Neural cell (in vitro differentiated cells): ENCODE measurements around the gene KIFC1. TPM values are rescaled to one million over a fixed set of nuclear protein-coding genes. Genes with fewer than 3 reads are reported as not detected.

Source experiments
- H2AFZ ChIP-seq: fragments of 200-600, 300-800 bp; sonication (generic), shearing (Covaris generic); 2 replicates; pipeline ENCODE4 v1.6.0; 2014; ENCODE audit warnings: low read depth, mild to moderate bottlenecking, antibody characterized with exemption, low read length, moderate library complexity
- H3F3A ChIP-seq: fragments of 200-600 bp; shearing (Covaris generic); 2 replicates; pipeline ENCODE4 v1.6.1; 2016; ENCODE audit warnings: mild to moderate bottlenecking, moderate library complexity, mixed read lengths, antibody characterized with exemption, low read length; ENCODE audit not compliant: insufficient read depth, poor library complexity, severe bottlenecking
- H3K27ac ChIP-seq: fragments of 200-600, 300-800 bp; sonication (generic), shearing (Covaris generic); 2 replicates; pipeline ENCODE4 v1.5.1; 2014; ENCODE audit warnings: mild to moderate bottlenecking, low read length, moderate library complexity
- H3K27me3 ChIP-seq: fragments of 300-800, 200-600 bp; sonication (generic), shearing (Covaris generic); 2 replicates; pipeline ENCODE4 v1.6.0; 2014; ENCODE audit warnings: mild to moderate bottlenecking, low read depth, low read length, moderate library complexity; ENCODE audit not compliant: insufficient read depth
- H3K36me3 ChIP-seq: fragments of 300-800, 200-600 bp; sonication (generic), shearing (Covaris generic); 2 replicates; pipeline ENCODE4 v1.5.1; 2014; ENCODE audit warnings: mild to moderate bottlenecking, antibody characterized with exemption, low read length, moderate library complexity; ENCODE audit not compliant: insufficient read depth
- H3K4me2 ChIP-seq: fragments of 300-800, 200-600 bp; sonication (generic), shearing (Covaris generic); 2 replicates; pipeline ENCODE4 v1.6.0; 2014; ENCODE audit warnings: mild to moderate bottlenecking, low read length
- H3K4me3 ChIP-seq: fragments of 300-800, 200-600 bp; sonication (generic), shearing (Covaris generic); 2 replicates; pipeline ENCODE4 v1.5.1; 2014; ENCODE audit warnings: mild to moderate bottlenecking, low read length, moderate library complexity
- H3K79me2 ChIP-seq: fragments of 200-600 bp; shearing (Covaris generic); replicated peaks from 2 replicates; pipeline ENCODE4 v1.6.0; 2014; ENCODE audit warnings: mild to moderate bottlenecking, low read length, moderate library complexity; ENCODE audit not compliant: insufficient read depth
- H3K9ac ChIP-seq: fragments of 300-800, 200-600 bp; sonication (generic), shearing (Covaris generic); 2 replicates; pipeline ENCODE4 v1.6.1; 2016; ENCODE audit warnings: mild to moderate bottlenecking, low read length, mixed read lengths
- H3K9me2 ChIP-seq: fragments of 200-600 bp; shearing (Covaris generic); 2 replicates; pipeline ENCODE4 v1.6.1; 2016; ENCODE audit warnings: mild to moderate bottlenecking, low read length, mixed read lengths; ENCODE audit not compliant: insufficient read depth
- H3K9me3 ChIP-seq: fragments of 200-600, 300-800 bp; sonication (generic), shearing (Covaris generic); 2 replicates; pipeline ENCODE4 v1.6.1; 2016; ENCODE audit warnings: mild to moderate bottlenecking, mixed run types, low read length, moderate library complexity, mixed read lengths
- H4K20me1 ChIP-seq: fragments of 200-600 bp; shearing (Covaris generic); 2 replicates; pipeline ENCODE4 v1.6.1; 2016; ENCODE audit warnings: mild to moderate bottlenecking, mixed run types; ENCODE audit not compliant: insufficient read depth
- EP300 ChIP-seq: fragments of 450-650 bp; conservative IDR thresholded peaks from 2 replicates; pipeline ENCODE4 v1.6.1; 2014; ENCODE audit warnings: antibody characterized with exemption, mild to moderate bottlenecking, moderate library complexity; ENCODE audit not compliant: poor library complexity, severe bottlenecking
- EZH2 ChIP-seq: fragments of 200-600, 300-800 bp; shearing (Covaris generic), sonication (generic); IDR thresholded peaks from 2 replicates; pipeline ENCODE4 v1.6.1; 2014; ENCODE audit warnings: antibody characterized with exemption, low read length, borderline replicate concordance, mild to moderate bottlenecking; ENCODE audit not compliant: insufficient read depth, poor library complexity, severe bottlenecking
- MXI1 ChIP-seq: fragments of 450-650 bp; conservative IDR thresholded peaks from 2 replicates; pipeline ENCODE4 v1.6.1; 2014; ENCODE audit warnings: antibody characterized with exemption, mild to moderate bottlenecking; ENCODE audit not compliant: poor library complexity, severe bottlenecking
- POLR2AphosphoS5 ChIP-seq: IDR thresholded peaks from 2 replicates; pipeline ENCODE4 v1.6.1; 2012
- RAD21 ChIP-seq: fragments of 450-650 bp; conservative IDR thresholded peaks from 2 replicates; pipeline ENCODE4 v1.6.1; 2014; ENCODE audit warnings: antibody characterized with exemption, mild to moderate bottlenecking, moderate library complexity
- SMC3 ChIP-seq: fragments of 450-650 bp; conservative IDR thresholded peaks from 2 replicates; pipeline ENCODE4 v1.6.1; 2014; ENCODE audit warnings: antibody characterized with exemption, mild to moderate bottlenecking, moderate library complexity; ENCODE audit not compliant: poor library complexity
- TAF1 ChIP-seq: IDR thresholded peaks from 2 replicates; pipeline ENCODE4 v1.6.1; 2012; ENCODE audit warnings: low read depth
- polyA plus RNA-seq: library from polyadenylated mRNA; depleted of rRNA; stranded (reverse); fragments of >200 nt; gene quantifications from 2 replicates; pipeline ENCODE4 v1.2.3, GENCODE V29; 2014
- TF ChIP-seq, protein P1 (sequence below): IDR thresholded peaks from 2 replicates; pipeline ENCODE4 v1.6.1; 2012; ENCODE audit warnings: borderline replicate concordance
- TF ChIP-seq, protein P2 (sequence below): fragments of 450-650 bp; IDR thresholded peaks from 2 replicates; pipeline ENCODE4 v1.5.1; 2014; ENCODE audit warnings: antibody characterized with exemption, mild to moderate bottlenecking, moderate library complexity; ENCODE audit not compliant: poor library complexity, severe bottlenecking

The KIFC1 gene
- polyA plus RNA-seq, 1 donor from 2014 or later = 0.52 TPM

DNA sequence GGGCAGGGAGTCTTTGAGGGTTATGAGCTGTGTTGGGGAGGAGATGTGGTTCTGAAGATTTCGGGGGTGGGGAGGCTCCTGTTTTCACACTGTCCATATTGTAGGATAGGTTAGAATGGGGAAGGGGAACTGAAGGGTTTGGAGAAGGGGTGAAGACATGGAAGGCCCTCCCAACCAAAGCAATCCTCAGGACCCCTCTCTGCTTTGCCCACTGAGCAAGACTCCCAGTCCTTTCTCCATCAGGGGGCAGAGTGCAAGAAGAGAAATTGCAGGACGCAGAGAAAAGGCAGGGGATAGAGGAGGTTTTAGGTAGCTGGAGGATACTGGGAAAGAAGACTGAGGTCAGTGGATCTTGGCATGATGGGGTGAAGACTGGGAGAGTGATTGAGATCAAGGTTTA lies 32.2 kb downstream of the KIFC1 start:
- Histone ChIP-seq H3F3A (peaks cover 8% of the 10 kb centered on the region), H3K36me3 (no peaks in the 10 kb centered on the region), H3K27me3 (no peaks in the 10 kb centered on the region), H3K9me3 (no peaks in the 10 kb centered on the region), H3K4me2 (no peak overlapping the region), H3K27ac (no peak overlapping the region), H3K4me3 (no peak overlapping the region), H4K20me1 (no peaks in the 10 kb centered on the region), H2AFZ (no peak overlapping the region), H3K9ac (no peak overlapping the region), H3K79me2 (peaks cover 39% of the 10 kb centered on the region), H3K9me2 (no peaks in the 10 kb centered on the region)
- TF ChIP-seq EZH2 = no peak
- no peak for TF ChIP-seq RAD21
- TF ChIP-seq TAF1 = no peak
- no peak for TF ChIP-seq EP300
- TF ChIP-seq, protein P1, sequence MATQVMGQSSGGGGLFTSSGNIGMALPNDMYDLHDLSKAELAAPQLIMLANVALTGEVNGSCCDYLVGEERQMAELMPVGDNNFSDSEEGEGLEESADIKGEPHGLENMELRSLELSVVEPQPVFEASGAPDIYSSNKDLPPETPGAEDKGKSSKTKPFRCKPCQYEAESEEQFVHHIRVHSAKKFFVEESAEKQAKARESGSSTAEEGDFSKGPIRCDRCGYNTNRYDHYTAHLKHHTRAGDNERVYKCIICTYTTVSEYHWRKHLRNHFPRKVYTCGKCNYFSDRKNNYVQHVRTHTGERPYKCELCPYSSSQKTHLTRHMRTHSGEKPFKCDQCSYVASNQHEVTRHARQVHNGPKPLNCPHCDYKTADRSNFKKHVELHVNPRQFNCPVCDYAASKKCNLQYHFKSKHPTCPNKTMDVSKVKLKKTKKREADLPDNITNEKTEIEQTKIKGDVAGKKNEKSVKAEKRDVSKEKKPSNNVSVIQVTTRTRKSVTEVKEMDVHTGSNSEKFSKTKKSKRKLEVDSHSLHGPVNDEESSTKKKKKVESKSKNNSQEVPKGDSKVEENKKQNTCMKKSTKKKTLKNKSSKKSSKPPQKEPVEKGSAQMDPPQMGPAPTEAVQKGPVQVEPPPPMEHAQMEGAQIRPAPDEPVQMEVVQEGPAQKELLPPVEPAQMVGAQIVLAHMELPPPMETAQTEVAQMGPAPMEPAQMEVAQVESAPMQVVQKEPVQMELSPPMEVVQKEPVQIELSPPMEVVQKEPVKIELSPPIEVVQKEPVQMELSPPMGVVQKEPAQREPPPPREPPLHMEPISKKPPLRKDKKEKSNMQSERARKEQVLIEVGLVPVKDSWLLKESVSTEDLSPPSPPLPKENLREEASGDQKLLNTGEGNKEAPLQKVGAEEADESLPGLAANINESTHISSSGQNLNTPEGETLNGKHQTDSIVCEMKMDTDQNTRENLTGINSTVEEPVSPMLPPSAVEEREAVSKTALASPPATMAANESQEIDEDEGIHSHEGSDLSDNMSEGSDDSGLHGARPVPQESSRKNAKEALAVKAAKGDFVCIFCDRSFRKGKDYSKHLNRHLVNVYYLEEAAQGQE = no peak
- TF ChIP-seq, protein P2, sequence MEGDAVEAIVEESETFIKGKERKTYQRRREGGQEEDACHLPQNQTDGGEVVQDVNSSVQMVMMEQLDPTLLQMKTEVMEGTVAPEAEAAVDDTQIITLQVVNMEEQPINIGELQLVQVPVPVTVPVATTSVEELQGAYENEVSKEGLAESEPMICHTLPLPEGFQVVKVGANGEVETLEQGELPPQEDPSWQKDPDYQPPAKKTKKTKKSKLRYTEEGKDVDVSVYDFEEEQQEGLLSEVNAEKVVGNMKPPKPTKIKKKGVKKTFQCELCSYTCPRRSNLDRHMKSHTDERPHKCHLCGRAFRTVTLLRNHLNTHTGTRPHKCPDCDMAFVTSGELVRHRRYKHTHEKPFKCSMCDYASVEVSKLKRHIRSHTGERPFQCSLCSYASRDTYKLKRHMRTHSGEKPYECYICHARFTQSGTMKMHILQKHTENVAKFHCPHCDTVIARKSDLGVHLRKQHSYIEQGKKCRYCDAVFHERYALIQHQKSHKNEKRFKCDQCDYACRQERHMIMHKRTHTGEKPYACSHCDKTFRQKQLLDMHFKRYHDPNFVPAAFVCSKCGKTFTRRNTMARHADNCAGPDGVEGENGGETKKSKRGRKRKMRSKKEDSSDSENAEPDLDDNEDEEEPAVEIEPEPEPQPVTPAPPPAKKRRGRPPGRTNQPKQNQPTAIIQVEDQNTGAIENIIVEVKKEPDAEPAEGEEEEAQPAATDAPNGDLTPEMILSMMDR = no peak
- TF ChIP-seq POLR2AphosphoS5 = no peak
- TF ChIP-seq SMC3 = no peak
- no peak for TF ChIP-seq MXI1

DNA sequence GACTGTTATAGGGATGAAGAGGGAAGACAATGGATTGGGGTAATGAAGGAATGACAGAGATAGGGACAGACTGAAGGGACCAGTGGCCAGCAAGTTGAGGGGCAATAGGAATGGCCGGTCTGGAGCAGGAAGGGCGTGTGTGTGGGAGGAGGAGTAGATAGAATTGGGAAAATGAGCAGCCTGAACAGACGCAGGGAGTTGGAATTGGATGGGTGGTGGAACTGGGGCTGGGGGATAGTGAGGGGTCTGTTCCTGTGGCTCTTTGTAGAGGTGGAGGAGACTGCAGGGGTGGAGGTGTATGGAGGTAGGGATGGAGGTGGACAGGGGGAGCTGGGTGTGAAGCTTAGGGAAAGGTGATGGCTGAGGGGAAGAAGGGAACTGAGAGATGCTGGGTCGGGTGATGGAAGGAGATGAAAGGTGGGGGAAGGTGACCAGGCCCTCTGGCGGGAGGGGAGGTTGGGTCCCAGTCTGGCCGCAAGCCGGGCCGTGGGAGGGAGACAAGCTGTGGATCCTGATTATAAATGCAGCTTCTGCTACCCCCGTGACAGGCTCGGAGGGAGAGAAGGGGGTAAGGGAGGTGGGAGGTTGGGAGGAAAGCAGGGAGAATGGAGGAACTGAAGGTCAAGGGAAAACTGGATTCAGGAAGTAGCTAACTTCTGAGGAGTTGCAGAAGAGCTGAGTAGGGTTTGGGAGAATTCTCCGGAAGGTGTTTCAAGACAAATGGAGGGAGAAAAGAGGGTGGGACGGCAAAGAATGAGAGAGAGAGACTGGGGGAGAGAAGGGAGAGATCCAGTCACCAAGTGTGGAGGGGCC lies 33.4 kb downstream of the KIFC1 start:
- H3K4me3 ChIP-seq = peak overlapping the region; percentile 70
- H3K79me2 ChIP-seq = peaks cover 52% of the 10 kb centered on the region
- peaks cover 5% of the 10 kb centered on the region for H3F3A ChIP-seq
- TF ChIP-seq, protein P1 = no peak
- no peaks in the 10 kb centered on the region for H4K20me1 ChIP-seq
- H3K27me3 ChIP-seq = no peaks in the 10 kb centered on the region
- peak overlapping the region; percentile 83 for H3K27ac ChIP-seq
- H3K36me3 ChIP-seq = no peaks in the 10 kb centered on the region
- peak overlapping the region; percentile 60 for H3K9ac ChIP-seq
- peak overlapping the region; percentile 50 for H3K4me2 ChIP-seq
- no peak overlapping the region for H2AFZ ChIP-seq
- no peaks in the 10 kb centered on the region for H3K9me2 ChIP-seq
- no peaks in the 10 kb centered on the region for H3K9me3 ChIP-seq
